ENCODE results near the gene MED10. TPM values are rescaled to one million over a fixed set of nuclear protein-coding genes. Genes with fewer than 3 reads are reported as not detected.

MED10 gene
- total and polyA plus RNA-seq, 4 experiments from 2014 or later = 61.2 to 147 (median 84.7) TPM

GRCh38 chr5:6348476-6349000 lies 29.8 kb downstream of the MED10 start:
- H3K36me3 ChIP-seq (ENCODE audit: insufficient read depth, low read length) = no peaks in the 10 kb centered on the region
- no peaks in the 10 kb centered on the region for H3K9me3 ChIP-seq (ENCODE audit: control insufficient read depth in 1 of 2, low read length in 2 of 2)
- no peak overlapping the region for H3K4me3 ChIP-seq (ENCODE audit: low read length in 2 of 2)
- POLR2A ChIA-PET (ENCODE audit: partially characterized antibody) = no interaction called here
- Mint-ChIP-seq H3K36me3 (peaks cover 0 to 8% of the 10 kb centered on the region in 2 donors), H3K27ac (no peak overlapping the region), H3K4me1 (peaks cover 0 to 1% (median 0%) of the 10 kb centered on the region in 4 donors), H3K4me3 (no peak overlapping the region), H3K27me3 (peaks cover 0 to 4% of the 10 kb centered on the region in 2 donors), H3K9me3 (no peaks in the 10 kb centered on the region)
- H3K4me1 ChIP-seq (ENCODE audit: insufficient read depth, low read length) = no peaks in the 10 kb centered on the region
- CTCF ChIA-PET (ENCODE audit: partially characterized antibody) = no interaction called here
- intact Hi-C loops (cut with micrococcal nuclease) = no loop called here
- DNase-seq = no peak
- no peaks in the 10 kb centered on the region for H3K27me3 ChIP-seq (ENCODE audit: insufficient read depth, low read length)
- no peak overlapping the region for H3K27ac ChIP-seq (ENCODE audit: low read depth, low read length)

- Mint-ChIP-seq H3K27me3 (peaks cover 0 to 4% of the 10 kb centered on the region in 2 donors), H3K4me1 (peaks cover 0 to 1% (median 0%) of the 10 kb centered on the region in 4 donors), H3K27ac (no peak overlapping the region), H3K36me3 (peaks cover 0 to 8% of the 10 kb centered on the region in 2 donors), H3K9me3 (no peaks in the 10 kb centered on the region), H3K4me3 (no peak overlapping the region)
- Histone ChIP-seq H3K27ac (ENCODE audit: low read depth, low read length) (no peak overlapping the region), H3K4me3 (ENCODE audit: low read length in 2 of 2) (no peak overlapping the region), H3K9me3 (ENCODE audit: control insufficient read depth in 1 of 2, low read length in 2 of 2) (no peaks in the 10 kb centered on the region), H3K27me3 (ENCODE audit: insufficient read depth, low read length) (no peaks in the 10 kb centered on the region), H3K36me3 (ENCODE audit: insufficient read depth, low read length) (no peaks in the 10 kb centered on the region), H3K4me1 (ENCODE audit: insufficient read depth, low read length) (no peaks in the 10 kb centered on the region)
- no peak for DNase-seq
- intact Hi-C loops (cut with micrococcal nuclease) = no loop called here
- CTCF ChIA-PET (ENCODE audit: partially characterized antibody) = no interaction called here
- POLR2A ChIA-PET (ENCODE audit: partially characterized antibody) = no interaction called here
These were observed 30.7 kb downstream of the MED10 start for GRCh38 chr5:6347673-6348072.

- H3K4me3 Mint-ChIP-seq = no peak overlapping the region
These were observed 31.2 kb downstream of the MED10 start for GRCh38 chr5:6347165-6347564.

GRCh38 chr5:6344593-6344989 lies 33.8 kb downstream of the MED10 start:
- CTCF ChIA-PET (ENCODE audit: partially characterized antibody) = interaction anchor here (1.3 kb wide), 1 partner anchor 10 kb away, joined by 3 read pairs; no protein-coding TSS in a partner anchor
- H3K27ac Mint-ChIP-seq = no peak overlapping the region
- Histone ChIP-seq H3K9me3 (ENCODE audit: control insufficient read depth in 1 of 2, low read length in 2 of 2) (no peaks in the 10 kb centered on the region), H3K36me3 (ENCODE audit: insufficient read depth, low read length) (no peaks in the 10 kb centered on the region), H3K4me3 (ENCODE audit: low read length in 2 of 2) (no peak overlapping the region), H3K27me3 (ENCODE audit: insufficient read depth, low read length) (no peaks in the 10 kb centered on the region), H3K27ac (ENCODE audit: low read depth, low read length) (no peak overlapping the region), H3K4me1 (ENCODE audit: insufficient read depth, low read length) (no peaks in the 10 kb centered on the region)
- POLR2A ChIA-PET (ENCODE audit: partially characterized antibody) = no interaction called here
- H3K27me3 Mint-ChIP-seq = peaks cover 0 to 4% of the 10 kb centered on the region in 2 donors
- no peaks in the 10 kb centered on the region for H3K9me3 Mint-ChIP-seq
- intact Hi-C loops (cut with micrococcal nuclease) = no loop called here
- no peak for DNase-seq
- H3K36me3 Mint-ChIP-seq = peaks cover 0 to 1% of the 10 kb centered on the region in 2 donors
- H3K4me1 Mint-ChIP-seq = no peaks in the 10 kb centered on the region
- H3K4me3 Mint-ChIP-seq = no peak overlapping the region

More at GRCh38 chr5:6347165-6347564, 31.2 kb downstream of the MED10 start:
- no peaks in the 10 kb centered on the region for H3K4me1 ChIP-seq (ENCODE audit: insufficient read depth, low read length)
- Mint-ChIP-seq H3K36me3 (peaks cover 0 to 8% of the 10 kb centered on the region in 2 donors), H3K9me3 (no peaks in the 10 kb centered on the region), H3K27ac (no peak overlapping the region), H3K27me3 (peaks cover 0 to 4% of the 10 kb centered on the region in 2 donors), H3K4me1 (peaks cover 0 to 1% (median 0%) of the 10 kb centered on the region in 4 donors)
- ChIA-PET POLR2A (ENCODE audit: partially characterized antibody) (no interaction called here), CTCF (ENCODE audit: partially characterized antibody) (no interaction called here)
- H3K27me3 ChIP-seq (ENCODE audit: insufficient read depth, low read length) = no peaks in the 10 kb centered on the region
- H3K27ac ChIP-seq (ENCODE audit: low read depth, low read length) = no peak overlapping the region
- no peak for DNase-seq
- no peak overlapping the region for H3K4me3 ChIP-seq (ENCODE audit: low read length in 2 of 2)
- intact Hi-C loops (cut with micrococcal nuclease) = no loop called here
- H3K9me3 ChIP-seq (ENCODE audit: control insufficient read depth in 1 of 2, low read length in 2 of 2) = no peaks in the 10 kb centered on the region
- H3K36me3 ChIP-seq (ENCODE audit: insufficient read depth, low read length) = no peaks in the 10 kb centered on the region

- H3K4me3 ChIP-seq (ENCODE audit: low read length in 2 of 2) = no peak overlapping the region
- ChIA-PET POLR2A (ENCODE audit: partially characterized antibody) (no interaction called here), CTCF (ENCODE audit: partially characterized antibody) (interaction anchor here (1.3 kb wide), 1 partner anchor 9 kb away, joined by 3 read pairs; no protein-coding TSS in a partner anchor)
- no peaks in the 10 kb centered on the region for H3K9me3 ChIP-seq (ENCODE audit: control insufficient read depth in 1 of 2, low read length in 2 of 2)
- no peaks in the 10 kb centered on the region for H3K27me3 ChIP-seq (ENCODE audit: insufficient read depth, low read length)
- H3K36me3 ChIP-seq (ENCODE audit: insufficient read depth, low read length) = no peaks in the 10 kb centered on the region
- Mint-ChIP-seq H3K4me3 (no peak overlapping the region), H3K27me3 (peaks cover 0 to 4% of the 10 kb centered on the region in 2 donors), H3K36me3 (no peaks in the 10 kb centered on the region), H3K27ac (no peak overlapping the region), H3K4me1 (no peaks in the 10 kb centered on the region), H3K9me3 (no peaks in the 10 kb centered on the region)
- no peaks in the 10 kb centered on the region for H3K4me1 ChIP-seq (ENCODE audit: insufficient read depth, low read length)
- H3K27ac ChIP-seq (ENCODE audit: low read depth, low read length) = no peak overlapping the region
- intact Hi-C loops (cut with micrococcal nuclease) = no loop called here
- no peak for DNase-seq
These were observed 34.3 kb downstream of the MED10 start for GRCh38 chr5:6343951-6344592.

GRCh38 chr5:6342689-6343315 lies 35.5 kb downstream of the MED10 start:
- Mint-ChIP-seq H3K27me3 (peaks cover 0 to 4% of the 10 kb centered on the region in 2 donors), H3K4me3 (no peak overlapping the region), H3K4me1 (no peaks in the 10 kb centered on the region), H3K27ac (no peak overlapping the region), H3K9me3 (no peaks in the 10 kb centered on the region), H3K36me3 (no peaks in the 10 kb centered on the region)
- ChIA-PET POLR2A (ENCODE audit: partially characterized antibody) (no interaction called here), CTCF (ENCODE audit: partially characterized antibody) (no interaction called here)
- Histone ChIP-seq H3K27me3 (ENCODE audit: insufficient read depth, low read length) (no peaks in the 10 kb centered on the region), H3K36me3 (ENCODE audit: insufficient read depth, low read length) (no peaks in the 10 kb centered on the region), H3K4me1 (ENCODE audit: insufficient read depth, low read length) (no peaks in the 10 kb centered on the region), H3K27ac (ENCODE audit: low read depth, low read length) (no peak overlapping the region), H3K4me3 (ENCODE audit: low read length in 2 of 2) (no peak overlapping the region), H3K9me3 (ENCODE audit: control insufficient read depth in 1 of 2, low read length in 2 of 2) (no peaks in the 10 kb centered on the region)
- intact Hi-C loops (cut with micrococcal nuclease) = no loop called here
- no peak for DNase-seq

GRCh38 chr5:6340100-6340499 lies 38.2 kb downstream of the MED10 start:
- POLR2A ChIA-PET (ENCODE audit: partially characterized antibody) = no interaction called here
- intact Hi-C loops (cut with micrococcal nuclease) = no loop called here
- Histone ChIP-seq H3K4me1 (ENCODE audit: insufficient read depth, low read length) (no peaks in the 10 kb centered on the region), H3K4me3 (ENCODE audit: low read length in 2 of 2) (no peak overlapping the region), H3K27me3 (ENCODE audit: insufficient read depth, low read length) (no peaks in the 10 kb centered on the region), H3K27ac (ENCODE audit: low read depth, low read length) (no peak overlapping the region), H3K9me3 (ENCODE audit: control insufficient read depth in 1 of 2, low read length in 2 of 2) (no peaks in the 10 kb centered on the region), H3K36me3 (ENCODE audit: insufficient read depth, low read length) (no peaks in the 10 kb centered on the region)
- Mint-ChIP-seq H3K27ac (no peak overlapping the region), H3K9me3 (no peaks in the 10 kb centered on the region), H3K27me3 (peaks cover 0 to under 1% of the 10 kb centered on the region in 2 donors), H3K36me3 (peaks cover 4 to 16% of the 10 kb centered on the region in 2 donors), H3K4me1 (no peaks in the 10 kb centered on the region), H3K4me3 (no peak overlapping the region)
- CTCF ChIA-PET (ENCODE audit: partially characterized antibody) = no interaction called here
- DNase-seq = no peak

Data from CD4-positive, alpha-beta memory T cell (primary cell).